Smooth muscle cell (in vitro differentiated cells): Measurements from ENCODE around the gene UGCG. TPM values are rescaled to one million over a fixed set of nuclear protein-coding genes. Genes with fewer than 3 reads are reported as not detected.

Source experiments
- DNase-seq: peaks from one replicate; lab custom pipeline; 2025; ENCODE audit not compliant: unreplicated experiment; lab: John Stamatoyannopoulos, UW
- H2AFZ ChIP-seq: fragments of 200-600 bp; sonication (generic); 2 replicates; pipeline ENCODE4 v1.6.0; 2016; ENCODE audit warnings: antibody characterized with exemption, low read depth, mild to moderate bottlenecking
- H3F3A ChIP-seq: fragments of 200-600 bp; sonication (generic); 2 replicates; pipeline ENCODE4 v1.6.0; 2017; ENCODE audit warnings: antibody characterized with exemption, low read depth
- H3K27ac ChIP-seq: fragments of 200-600 bp; sonication (generic); 2 replicates; pipeline ENCODE4 v1.5.1; 2016; ENCODE audit warnings: low read depth, mild to moderate bottlenecking
- H3K27me3 ChIP-seq: fragments of 200-600 bp; sonication (generic); 2 replicates; pipeline ENCODE4 v1.6.1; 2016; ENCODE audit warnings: low read depth, mild to moderate bottlenecking
- H3K36me3 ChIP-seq: fragments of 200-600 bp; sonication (generic); 2 replicates; pipeline ENCODE4 v1.5.1; 2016; ENCODE audit warnings: low read depth
- H3K4me1 ChIP-seq: fragments of 200-600 bp; sonication (generic); 2 replicates; pipeline ENCODE4 v1.5.1; 2016; ENCODE audit warnings: low read depth
- H3K4me2 ChIP-seq: fragments of 200-600 bp; sonication (generic); 2 replicates; pipeline ENCODE4 v1.6.0; 2016; ENCODE audit warnings: mild to moderate bottlenecking
- H3K4me3 ChIP-seq: fragments of 200-600 bp; sonication (generic); 2 replicates; pipeline ENCODE4 v1.5.1; 2016; ENCODE audit warnings: mild to moderate bottlenecking
- H3K79me2 ChIP-seq: fragments of 200-600 bp; sonication (generic); 2 replicates; pipeline ENCODE4 v1.6.0; 2016; ENCODE audit warnings: low read depth, mild to moderate bottlenecking
- H3K9ac ChIP-seq: fragments of 200-600 bp; sonication (generic); 2 replicates; pipeline ENCODE4 v1.6.0; 2016; ENCODE audit warnings: low read depth
- H3K9me3 ChIP-seq: fragments of 200-600 bp; sonication (generic); replicated peaks from 2 replicates; pipeline ENCODE4 v1.5.1; 2016; ENCODE audit warnings: low read depth
- H4K20me1 ChIP-seq: fragments of 200-600 bp; sonication (generic); 2 replicates; pipeline ENCODE4 v1.6.0; 2016; ENCODE audit warnings: low read depth
- WGBS: methylation state at CpG from one replicate; pipeline ENCODE4 v1.1.7; 2016; ENCODE audit warnings: low lambda C conversion rate; 5-methylcytosine and 5-hydroxymethylcytosine counted together
- polyA plus RNA-seq: library from polyadenylated mRNA; unstranded; fragments of >200 nt; fragmentation: Nextera tagmentation; extraction: Ambion mirVana; gene quantifications from 2 replicates; pipeline ENCODE4 v1.2.1, GENCODE V29; 2016
- total RNA-seq: library from RNA; depleted of rRNA; stranded (reverse); fragments of >200 nt; gene quantifications from 2 replicates; pipeline ENCODE4 v1.2.3, GENCODE V29; 2014
- TF ChIP-seq, protein P1 (sequence below): fragments of 200-600 bp; sonication (generic); IDR thresholded peaks from 2 replicates; pipeline ENCODE4 v1.5.1; 2017; ENCODE audit warnings: borderline replicate concordance, mild to moderate bottlenecking, antibody characterized with exemption; ENCODE audit not compliant: insufficient read depth, poor library complexity, severe bottlenecking

UGCG gene
- total and polyA plus RNA-seq, 2 experiments from 2014 or later: 21.3 to 34.0 TPM

DNA sequence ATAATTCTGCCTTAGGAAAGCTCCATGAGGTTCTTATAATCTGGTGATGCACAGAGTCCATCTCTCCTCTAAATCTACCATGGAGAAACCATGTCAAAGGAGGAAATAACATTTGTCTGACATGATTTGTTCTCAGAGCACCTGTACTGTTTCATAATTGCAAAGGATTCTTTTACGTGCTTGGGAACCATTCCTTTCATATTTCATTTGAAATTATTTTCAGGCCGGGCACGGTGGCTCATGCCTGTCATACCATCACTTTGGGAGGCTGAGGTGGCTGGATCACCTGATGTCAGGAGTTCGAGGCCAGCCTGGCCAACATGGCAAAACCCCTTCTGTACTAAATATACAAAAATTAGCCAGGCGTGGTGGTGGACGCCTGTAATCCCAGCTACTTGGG lies 65.4 kb downstream of the UGCG start:
- H3K4me1 ChIP-seq: no peaks in the 10 kb centered on the region
- H4K20me1 ChIP-seq: no peaks in the 10 kb centered on the region
- peaks cover 8% of the 10 kb centered on the region for H3F3A ChIP-seq
- H3K27me3 ChIP-seq: no peaks in the 10 kb centered on the region
- H3K4me2 ChIP-seq: no peak overlapping the region
- no peaks in the 10 kb centered on the region for H3K36me3 ChIP-seq
- H3K79me2 ChIP-seq: no peaks in the 10 kb centered on the region
- TF ChIP-seq, protein P1, sequence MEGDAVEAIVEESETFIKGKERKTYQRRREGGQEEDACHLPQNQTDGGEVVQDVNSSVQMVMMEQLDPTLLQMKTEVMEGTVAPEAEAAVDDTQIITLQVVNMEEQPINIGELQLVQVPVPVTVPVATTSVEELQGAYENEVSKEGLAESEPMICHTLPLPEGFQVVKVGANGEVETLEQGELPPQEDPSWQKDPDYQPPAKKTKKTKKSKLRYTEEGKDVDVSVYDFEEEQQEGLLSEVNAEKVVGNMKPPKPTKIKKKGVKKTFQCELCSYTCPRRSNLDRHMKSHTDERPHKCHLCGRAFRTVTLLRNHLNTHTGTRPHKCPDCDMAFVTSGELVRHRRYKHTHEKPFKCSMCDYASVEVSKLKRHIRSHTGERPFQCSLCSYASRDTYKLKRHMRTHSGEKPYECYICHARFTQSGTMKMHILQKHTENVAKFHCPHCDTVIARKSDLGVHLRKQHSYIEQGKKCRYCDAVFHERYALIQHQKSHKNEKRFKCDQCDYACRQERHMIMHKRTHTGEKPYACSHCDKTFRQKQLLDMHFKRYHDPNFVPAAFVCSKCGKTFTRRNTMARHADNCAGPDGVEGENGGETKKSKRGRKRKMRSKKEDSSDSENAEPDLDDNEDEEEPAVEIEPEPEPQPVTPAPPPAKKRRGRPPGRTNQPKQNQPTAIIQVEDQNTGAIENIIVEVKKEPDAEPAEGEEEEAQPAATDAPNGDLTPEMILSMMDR: no peak
- no peaks in the 10 kb centered on the region for H3K9me3 ChIP-seq
- H2AFZ ChIP-seq: no peak overlapping the region
- no peak overlapping the region for H3K27ac ChIP-seq
- no peak for DNase-seq
- WGBS: 80% methylated on average over 6 of the region's 6 CpGs
- no peak overlapping the region for H3K9ac ChIP-seq
- H3K4me3 ChIP-seq: no peak overlapping the region

DNA sequence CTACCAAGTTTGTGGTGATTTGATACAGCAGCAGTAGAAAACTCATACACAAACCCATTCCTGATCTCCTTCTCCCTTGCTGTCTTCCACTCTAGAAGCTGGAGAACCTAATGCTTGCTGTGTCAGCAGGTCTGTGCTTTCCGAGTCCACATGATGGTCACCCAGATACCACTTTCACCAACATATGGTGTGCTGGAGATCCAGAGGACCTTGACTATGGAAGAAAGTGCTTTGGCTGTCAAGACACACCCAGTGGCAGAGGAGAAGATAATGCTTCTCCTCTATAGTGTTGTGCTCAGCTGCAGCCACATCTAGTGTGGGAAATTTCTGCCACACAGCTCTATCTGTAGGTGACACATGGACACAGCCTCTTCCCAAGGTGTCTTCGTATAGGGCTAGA lies 67.4 kb downstream of the UGCG start:
- Histone ChIP-seq H3K4me2 (no peak overlapping the region), H4K20me1 (no peaks in the 10 kb centered on the region), H3K4me1 (no peaks in the 10 kb centered on the region), H3F3A (peaks cover 5% of the 10 kb centered on the region), H3K27me3 (no peaks in the 10 kb centered on the region), H2AFZ (no peak overlapping the region), H3K27ac (no peak overlapping the region), H3K4me3 (no peak overlapping the region), H3K9ac (no peak overlapping the region), H3K9me3 (no peaks in the 10 kb centered on the region), H3K36me3 (no peaks in the 10 kb centered on the region), H3K79me2 (no peaks in the 10 kb centered on the region)
- TF ChIP-seq, protein P1: no peak
- WGBS: 90% methylated on average over 2 of the region's 2 CpGs
- no peak for DNase-seq

DNA sequence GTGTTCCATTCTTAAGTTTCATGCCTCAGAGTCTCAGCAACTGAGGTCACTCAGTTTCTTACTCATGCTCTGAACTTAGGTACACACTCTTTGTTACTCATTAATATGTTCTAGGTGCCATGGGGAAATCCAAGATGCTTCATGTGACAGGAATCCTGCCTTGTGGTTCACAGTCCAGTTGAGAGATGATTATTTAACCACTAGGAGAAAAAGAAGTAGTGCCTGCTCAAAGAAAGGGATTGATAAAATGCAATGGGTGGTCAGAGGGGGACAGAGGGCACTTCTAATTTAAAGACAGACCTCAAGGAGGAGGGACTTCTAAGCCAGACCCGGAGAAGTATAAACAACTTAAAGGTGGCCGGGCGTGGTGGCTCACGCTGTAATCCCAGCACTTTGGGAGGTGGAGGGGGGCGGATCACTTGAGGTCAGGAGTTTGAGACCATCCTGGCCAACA lies 69.0 kb downstream of the UGCG start:
- Histone ChIP-seq H3K9me3 (no peaks in the 10 kb centered on the region), H3K4me2 (no peak overlapping the region), H3K79me2 (no peaks in the 10 kb centered on the region), H3K27ac (peak overlapping the region; percentile 50), H3F3A (peaks cover 5% of the 10 kb centered on the region), H2AFZ (no peak overlapping the region), H4K20me1 (no peaks in the 10 kb centered on the region), H3K4me3 (no peak overlapping the region), H3K9ac (no peak overlapping the region), H3K4me1 (peaks cover 5% of the 10 kb centered on the region), H3K27me3 (no peaks in the 10 kb centered on the region), H3K36me3 (no peaks in the 10 kb centered on the region)
- 69% methylated on average over 5 of the region's 5 CpGs for WGBS
- TF ChIP-seq, protein P1: no peak
- no peak for DNase-seq

DNA sequence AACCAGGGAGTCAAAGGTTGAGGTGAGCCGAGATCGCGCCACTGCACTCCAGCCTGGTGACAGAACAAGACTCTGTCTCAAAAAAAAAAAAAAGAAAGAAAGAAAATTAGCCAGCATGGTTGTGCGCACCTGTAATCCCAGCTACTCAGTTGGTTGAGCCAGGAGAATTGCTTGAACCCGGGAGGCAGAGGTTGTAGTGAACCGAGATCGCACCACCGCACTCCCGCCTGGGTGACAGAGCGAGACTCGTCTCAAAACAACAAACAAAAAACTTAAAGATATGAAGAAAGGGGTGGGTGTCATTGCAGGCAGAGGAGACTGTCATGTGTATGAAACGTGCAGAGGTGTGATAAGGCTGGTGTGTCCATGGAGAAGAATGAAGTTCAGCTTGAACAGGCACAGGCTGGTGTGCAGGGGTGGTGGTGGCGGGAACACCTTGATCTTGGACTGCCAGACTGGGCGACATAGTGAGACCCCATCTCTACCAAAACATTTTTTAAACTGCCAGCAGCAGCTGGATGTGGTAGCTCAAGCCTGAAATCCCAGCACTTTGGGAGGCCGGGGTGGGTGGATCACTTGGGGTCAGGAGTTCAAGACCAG lies 69.6 kb downstream of the UGCG start:
- Histone ChIP-seq H3K9me3 (no peaks in the 10 kb centered on the region), H3K4me2 (no peak overlapping the region), H3K27ac (no peak overlapping the region), H3F3A (peaks cover 5% of the 10 kb centered on the region), H2AFZ (no peak overlapping the region), H3K9ac (no peak overlapping the region), H3K4me1 (peaks cover 5% of the 10 kb centered on the region), H3K4me3 (no peak overlapping the region), H3K79me2 (no peaks in the 10 kb centered on the region), H3K27me3 (no peaks in the 10 kb centered on the region), H3K36me3 (no peaks in the 10 kb centered on the region), H4K20me1 (no peaks in the 10 kb centered on the region)
- TF ChIP-seq, protein P1: no peak
- DNase-seq: no peak
- WGBS: 98% methylated on average over 15 of the region's 15 CpGs
